ENCODE data around the gene ATXN7. TPM values are rescaled to one million over a fixed set of nuclear protein-coding genes. Genes with fewer than 3 reads are reported as not detected.

Gene ATXN7
- total RNA-seq, 2 experiments from 2014 or later = 26.5 to 28.6 TPM

- Mint-ChIP-seq H3K4me3 (no peak overlapping the region), H3K36me3 (peaks cover 34% of the 10 kb centered on the region), H3K9me3 (no peaks in the 10 kb centered on the region), H3K27me3 (no peaks in the 10 kb centered on the region), H3K4me1 (peaks cover 38% of the 10 kb centered on the region), H3K27ac (peak overlapping the region; percentile 40)
- no peak for DNase-seq
Measured at GRCh38 chr3:64008487-64009351, 145.1 kb downstream of the ATXN7 start.

GRCh38 chr3:64009528-64009927 is 145.9 kb downstream of the ATXN7 start:
- Mint-ChIP-seq H3K27me3 (no peaks in the 10 kb centered on the region), H3K4me3 (no peak overlapping the region), H3K27ac (peak overlapping the region; percentile 30), H3K36me3 (peaks cover 42% of the 10 kb centered on the region), H3K4me1 (peaks cover 43% of the 10 kb centered on the region), H3K9me3 (no peaks in the 10 kb centered on the region)
- no peak for DNase-seq

GRCh38 chr3:64010199-64010598 is 146.5 kb downstream of the ATXN7 start:
- Mint-ChIP-seq H3K4me3 (no peak overlapping the region), H3K36me3 (peaks cover 45% of the 10 kb centered on the region), H3K27me3 (no peaks in the 10 kb centered on the region), H3K27ac (peak overlapping the region; percentile 44), H3K4me1 (peaks cover 46% of the 10 kb centered on the region), H3K9me3 (no peaks in the 10 kb centered on the region)
- DNase-seq = no peak

GRCh38 chr3:64011685-64012084 is 148.0 kb downstream of the ATXN7 start:
- Mint-ChIP-seq H3K4me1 (peaks cover 48% of the 10 kb centered on the region), H3K9me3 (no peaks in the 10 kb centered on the region), H3K36me3 (peaks cover 45% of the 10 kb centered on the region), H3K27me3 (no peaks in the 10 kb centered on the region), H3K27ac (peak overlapping the region; percentile 44), H3K4me3 (no peak overlapping the region)
- no peak for DNase-seq

GRCh38 chr3:64016941-64017620 is 153.4 kb downstream of the ATXN7 start:
- DNase-seq = no peak
- Mint-ChIP-seq H3K27me3 (no peaks in the 10 kb centered on the region), H3K36me3 (peaks cover 52% of the 10 kb centered on the region), H3K9me3 (no peaks in the 10 kb centered on the region), H3K27ac (peak overlapping the region; percentile 47), H3K4me3 (no peak overlapping the region), H3K4me1 (peaks cover 53% of the 10 kb centered on the region)

DNA sequence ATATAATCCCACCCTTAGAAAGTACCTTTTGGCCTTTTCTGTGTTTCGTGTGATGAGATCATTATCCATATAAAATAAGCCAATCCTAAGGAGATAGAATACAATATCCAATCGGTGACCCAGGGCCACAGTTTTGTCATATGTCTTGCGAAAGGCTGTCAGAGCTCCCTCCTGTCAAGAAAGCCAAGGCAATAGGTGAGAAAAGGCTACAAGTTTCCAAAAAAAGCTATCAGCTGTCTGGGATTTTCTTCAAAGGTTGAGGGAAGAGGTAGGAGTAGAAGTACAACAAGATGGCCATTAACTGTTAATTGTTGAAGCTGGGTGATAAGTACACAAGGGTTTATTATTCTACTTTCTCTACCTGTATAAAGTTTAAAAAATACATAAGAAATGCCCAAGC is 155.6 kb downstream of the ATXN7 start:
- no peak for DNase-seq
- H3K27me3 Mint-ChIP-seq = no peaks in the 10 kb centered on the region
- H3K27ac Mint-ChIP-seq = peak overlapping the region; percentile 66
- H3K4me3 Mint-ChIP-seq = no peak overlapping the region
- peaks cover 45% of the 10 kb centered on the region for H3K4me1 Mint-ChIP-seq
- H3K36me3 Mint-ChIP-seq = peaks cover 37% of the 10 kb centered on the region
- no peaks in the 10 kb centered on the region for H3K9me3 Mint-ChIP-seq

DNA sequence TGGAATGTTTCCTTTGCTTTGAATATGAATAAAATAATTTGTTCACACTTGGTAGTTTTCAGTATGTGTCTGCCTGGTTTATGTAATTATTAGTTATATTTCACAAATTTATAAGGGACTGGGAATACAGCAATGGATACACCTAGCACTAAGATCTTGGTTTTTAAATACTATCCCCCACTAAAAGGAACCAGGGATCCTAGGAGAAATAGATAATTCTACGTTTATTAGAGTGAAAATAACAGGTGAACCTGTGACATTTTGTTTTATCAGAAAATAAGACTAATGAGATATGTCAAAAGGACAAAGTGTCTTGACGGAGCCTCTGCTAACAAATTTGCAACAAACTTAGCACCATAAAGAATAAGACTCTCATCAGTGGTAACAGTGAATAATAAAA is 156.2 kb downstream of the ATXN7 start:
- Mint-ChIP-seq H3K27ac (no peak overlapping the region), H3K27me3 (no peaks in the 10 kb centered on the region), H3K4me1 (peaks cover 39% of the 10 kb centered on the region), H3K36me3 (peaks cover 31% of the 10 kb centered on the region), H3K4me3 (no peak overlapping the region), H3K9me3 (no peaks in the 10 kb centered on the region)
- no peak for DNase-seq

- DNase-seq = no peak
- Mint-ChIP-seq H3K27me3 (peaks cover under 1% of the 10 kb centered on the region), H3K4me1 (peaks cover 35% of the 10 kb centered on the region), H3K36me3 (peaks cover 29% of the 10 kb centered on the region), H3K27ac (peak overlapping the region; percentile 90), H3K4me3 (peak overlapping the region; percentile 84), H3K9me3 (no peaks in the 10 kb centered on the region)
Measured at GRCh38 chr3:64021922-64022321, 158.3 kb downstream of the ATXN7 start.

- Mint-ChIP-seq H3K36me3 (peaks cover 22% of the 10 kb centered on the region), H3K9me3 (no peaks in the 10 kb centered on the region), H3K4me3 (peak overlapping the region; percentile 84), H3K4me1 (peaks cover 29% of the 10 kb centered on the region), H3K27ac (peak overlapping the region; percentile 90), H3K27me3 (peaks cover 7% of the 10 kb centered on the region)
- peak; percentile 9 for DNase-seq
Measured at GRCh38 chr3:64022451-64023186, 159.0 kb downstream of the ATXN7 start.

DNA sequence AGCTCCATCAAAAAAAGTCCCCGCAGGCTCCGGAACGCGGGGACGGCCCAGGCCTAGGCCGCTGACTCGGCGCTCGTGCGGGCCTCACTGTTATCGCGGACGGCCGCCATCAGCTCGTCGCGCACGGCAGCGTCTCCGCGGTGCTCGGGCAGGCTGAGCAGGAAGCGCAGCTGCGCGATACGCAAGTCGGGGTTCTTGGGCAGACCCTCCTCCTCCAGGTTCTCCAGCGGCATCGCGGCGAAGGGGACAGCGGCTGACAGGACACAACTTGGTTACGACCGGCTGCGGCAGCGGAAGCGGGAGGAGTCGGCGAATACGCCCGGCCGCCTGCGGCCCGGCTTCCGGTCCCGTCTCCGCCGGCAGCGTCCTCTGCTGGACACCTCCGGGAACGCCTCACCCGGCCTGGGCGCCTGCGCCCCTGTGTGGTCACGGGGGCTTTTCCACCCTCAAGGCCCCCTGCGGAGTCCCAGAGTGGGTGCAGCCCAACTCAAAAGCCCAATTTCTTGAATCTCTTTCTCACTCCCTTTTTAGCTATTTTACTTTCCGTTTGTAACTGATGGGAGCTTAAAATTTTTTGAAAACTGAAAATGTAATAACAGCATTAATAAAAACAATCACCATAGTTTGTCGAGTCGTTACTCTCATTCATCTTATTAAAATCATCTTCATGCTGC is 159.7 kb downstream of the ATXN7 start, which contains the start of gene PSMD6:
Gene PSMD6 (minus strand): TSS at position 308 of the 674 bp plus-strand sequence. CDS start 75 bp downstream, at position 233.
- Mint-ChIP-seq H3K27me3 (peaks cover 13% of the 10 kb centered on the region), H3K4me3 (peak within 1 kb of the TSS; percentile 84), H3K27ac (peak within 1 kb of the TSS; percentile 90), H3K9me3 (no peaks in the 10 kb centered on the region), H3K36me3 (peaks cover 18% of the 10 kb centered on the region), H3K4me1 (peaks cover 29% of the 10 kb centered on the region)
- peak; percentile 94 for DNase-seq

DNA sequence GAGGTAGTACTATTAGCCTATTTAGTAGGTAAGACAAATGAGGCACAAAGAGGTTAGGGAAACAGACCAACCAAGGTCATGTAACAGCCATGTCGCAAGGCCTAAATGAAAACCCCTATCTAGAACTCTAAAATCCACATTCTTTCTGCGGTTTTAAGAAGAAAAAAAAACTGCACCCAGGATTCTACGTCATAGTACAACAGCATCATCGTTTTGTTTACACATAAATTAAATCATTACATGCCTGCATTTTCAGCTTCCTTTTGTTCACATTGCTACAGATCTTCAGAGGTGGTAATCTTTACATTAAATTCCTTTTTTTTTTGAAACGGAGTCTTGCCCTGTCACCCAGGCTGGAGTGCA is 160.2 kb downstream of the ATXN7 start:
- Mint-ChIP-seq H3K4me1 (peaks cover 27% of the 10 kb centered on the region), H3K9me3 (no peaks in the 10 kb centered on the region), H3K36me3 (peaks cover 16% of the 10 kb centered on the region), H3K27ac (peak overlapping the region; percentile 90), H3K27me3 (peaks cover 17% of the 10 kb centered on the region), H3K4me3 (peak overlapping the region; percentile 84)
- no peak for DNase-seq

- H3K9me3 Mint-ChIP-seq = no peaks in the 10 kb centered on the region
- H3K4me3 Mint-ChIP-seq = no peak overlapping the region
- DNase-seq = no peak
- H3K4me1 Mint-ChIP-seq = peaks cover 21% of the 10 kb centered on the region
- H3K36me3 Mint-ChIP-seq = peaks cover 13% of the 10 kb centered on the region
- H3K27me3 Mint-ChIP-seq = peaks cover 27% of the 10 kb centered on the region
- H3K27ac Mint-ChIP-seq = no peak overlapping the region
Measured at GRCh38 chr3:64026346-64026745, 162.7 kb downstream of the ATXN7 start.

GRCh38 chr3:64027658-64028057 is 164.0 kb downstream of the ATXN7 start:
- peaks cover 27% of the 10 kb centered on the region for H3K27me3 Mint-ChIP-seq
- no peak overlapping the region for H3K4me3 Mint-ChIP-seq
- H3K9me3 Mint-ChIP-seq = no peaks in the 10 kb centered on the region
- H3K27ac Mint-ChIP-seq = no peak overlapping the region
- H3K4me1 Mint-ChIP-seq = peaks cover 12% of the 10 kb centered on the region
- peaks cover under 1% of the 10 kb centered on the region for H3K36me3 Mint-ChIP-seq
- DNase-seq = no peak

GRCh38 chr3:64028754-64029153 is 165.1 kb downstream of the ATXN7 start:
- Mint-ChIP-seq H3K9me3 (no peaks in the 10 kb centered on the region), H3K27ac (no peak overlapping the region), H3K4me3 (no peak overlapping the region), H3K27me3 (peaks cover 27% of the 10 kb centered on the region), H3K36me3 (no peaks in the 10 kb centered on the region), H3K4me1 (peaks cover 9% of the 10 kb centered on the region)
- DNase-seq = no peak
